Measurements from ENCODE around the gene SPRY2.

- no peak for TF ChIP-seq CTCF (IDR thresholded peaks at IDR 0.05)
- no peak for TF ChIP-seq POLR2A (IDR thresholded peaks at IDR 0.05)
Observed at GRCh38 chr13:80348750-80349149, 7.8 kb upstream of the SPRY2 start.
